Measurements from ENCODE around the gene ELP1. TPM values are rescaled to one million over a fixed set of nuclear protein-coding genes. Genes with fewer than 3 reads are reported as not detected.
"Not testable (repeated sequence)": the region's sequence is repeated elsewhere in the genome, so short reads cannot be mapped to it uniquely, and the experiment has no call there.

Gene ELP1, protein sequence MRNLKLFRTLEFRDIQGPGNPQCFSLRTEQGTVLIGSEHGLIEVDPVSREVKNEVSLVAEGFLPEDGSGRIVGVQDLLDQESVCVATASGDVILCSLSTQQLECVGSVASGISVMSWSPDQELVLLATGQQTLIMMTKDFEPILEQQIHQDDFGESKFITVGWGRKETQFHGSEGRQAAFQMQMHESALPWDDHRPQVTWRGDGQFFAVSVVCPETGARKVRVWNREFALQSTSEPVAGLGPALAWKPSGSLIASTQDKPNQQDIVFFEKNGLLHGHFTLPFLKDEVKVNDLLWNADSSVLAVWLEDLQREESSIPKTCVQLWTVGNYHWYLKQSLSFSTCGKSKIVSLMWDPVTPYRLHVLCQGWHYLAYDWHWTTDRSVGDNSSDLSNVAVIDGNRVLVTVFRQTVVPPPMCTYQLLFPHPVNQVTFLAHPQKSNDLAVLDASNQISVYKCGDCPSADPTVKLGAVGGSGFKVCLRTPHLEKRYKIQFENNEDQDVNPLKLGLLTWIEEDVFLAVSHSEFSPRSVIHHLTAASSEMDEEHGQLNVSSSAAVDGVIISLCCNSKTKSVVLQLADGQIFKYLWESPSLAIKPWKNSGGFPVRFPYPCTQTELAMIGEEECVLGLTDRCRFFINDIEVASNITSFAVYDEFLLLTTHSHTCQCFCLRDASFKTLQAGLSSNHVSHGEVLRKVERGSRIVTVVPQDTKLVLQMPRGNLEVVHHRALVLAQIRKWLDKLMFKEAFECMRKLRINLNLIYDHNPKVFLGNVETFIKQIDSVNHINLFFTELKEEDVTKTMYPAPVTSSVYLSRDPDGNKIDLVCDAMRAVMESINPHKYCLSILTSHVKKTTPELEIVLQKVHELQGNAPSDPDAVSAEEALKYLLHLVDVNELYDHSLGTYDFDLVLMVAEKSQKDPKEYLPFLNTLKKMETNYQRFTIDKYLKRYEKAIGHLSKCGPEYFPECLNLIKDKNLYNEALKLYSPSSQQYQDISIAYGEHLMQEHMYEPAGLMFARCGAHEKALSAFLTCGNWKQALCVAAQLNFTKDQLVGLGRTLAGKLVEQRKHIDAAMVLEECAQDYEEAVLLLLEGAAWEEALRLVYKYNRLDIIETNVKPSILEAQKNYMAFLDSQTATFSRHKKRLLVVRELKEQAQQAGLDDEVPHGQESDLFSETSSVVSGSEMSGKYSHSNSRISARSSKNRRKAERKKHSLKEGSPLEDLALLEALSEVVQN (N-terminal part only)
- total RNA-seq: 10 to 100 TPM; 35.2 to 38.8 TPM
- 10 to 100 TPM; 12.8 to 19.6 (median 12.9) TPM for polyA plus RNA-seq
- total RNA-seq: 134 to 168 (median 153) reads per million in 6 experiments

DNA sequence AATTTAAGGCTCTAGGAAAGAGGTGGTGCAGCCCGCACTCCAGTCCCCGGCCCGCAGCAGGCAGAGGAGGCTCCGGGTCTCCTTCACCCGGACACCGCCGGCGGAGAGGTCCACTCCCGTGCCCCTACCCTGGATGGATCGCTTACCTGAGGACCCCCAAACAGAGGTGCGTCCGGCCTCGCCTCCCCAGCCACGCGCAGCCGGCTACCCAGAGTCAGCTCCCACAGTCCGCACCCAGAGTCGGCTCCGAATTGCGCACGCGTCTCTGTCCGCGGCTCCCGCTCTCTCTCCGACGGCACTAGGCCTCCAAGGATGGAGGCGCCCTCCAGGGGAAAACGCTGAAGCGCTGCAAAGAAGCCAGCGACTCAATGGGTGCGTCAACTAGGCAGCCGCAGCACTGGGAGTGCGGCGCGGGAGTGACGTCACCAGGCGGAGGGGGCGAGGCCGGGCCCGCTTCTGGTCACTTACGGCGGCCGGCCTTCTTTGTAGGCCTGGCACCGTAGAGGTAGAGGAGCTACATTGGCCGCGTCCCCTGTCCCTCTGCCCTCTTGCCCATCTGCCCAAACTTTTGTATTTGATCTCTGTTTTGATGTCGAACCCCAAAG is at the start of gene ELP1:
Gene ELP1, minus strand, starts transcription at position 407 of the 605 bp plus-strand sequence. CDS start 2,978 bp downstream, outside the sequence.
- H3K27me3 Mint-ChIP-seq: no peaks in the 10 kb centered on the region
- ATAC-seq (peak; percentile 85 to 87), DNase-seq (peak; percentile 86 to 95 (median 91))
- H3K27ac Mint-ChIP-seq: peak within 1 kb of the TSS; percentile 94 to 99 (median 98)
- peak within 1 kb of the TSS; percentile 97 to 100 (median 98) for H3K4me3 Mint-ChIP-seq
- peaks cover 0 to 28% (median 4%) of the 10 kb centered on the region in 3 donors for H3K36me3 Mint-ChIP-seq
- H3K9me3 Mint-ChIP-seq: peaks cover 0 to 2% (median 0%) of the 10 kb centered on the region in 9 donors
- POLR2A ChIA-PET: interaction anchor here (0.7 to 1.3 kb wide), 2 partner anchors 9 to 186 kb away, joined by 3 to 9 read pairs; partner anchors contain the start of gene TMEM245
- peaks cover 19 to 47% (median 42%) of the 10 kb centered on the region in 4 donors for H3K4me1 Mint-ChIP-seq

DNA sequence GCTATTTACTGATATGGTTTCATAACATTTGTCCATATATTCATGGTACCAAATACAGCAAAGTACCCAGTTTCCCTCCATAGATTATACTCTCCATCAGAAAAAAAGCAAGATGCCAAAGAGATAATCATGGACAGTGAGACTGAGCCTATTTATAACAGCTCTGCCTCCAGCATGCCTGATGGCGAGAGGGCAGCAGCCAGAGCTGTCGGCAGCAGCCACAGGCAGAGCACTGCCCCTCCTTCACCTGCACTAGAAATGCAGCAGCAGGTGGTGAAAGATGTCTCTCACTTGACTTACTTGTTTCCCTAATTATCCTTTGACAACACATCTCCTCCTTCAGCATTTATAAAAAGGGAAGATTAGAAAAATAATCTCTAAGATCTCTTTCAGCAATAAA is 47.0 kb upstream of the ELP1 start:
- H3K4me1 Mint-ChIP-seq: no peaks in the 10 kb centered on the region
- DNase-seq (no peak), ATAC-seq (no peak)
- no peaks in the 10 kb centered on the region for H3K9me3 Mint-ChIP-seq
- POLR2A ChIA-PET: interaction anchor here (0.6 kb wide), 1 partner anchor 139 kb away, joined by 4 read pairs; the partner anchor contains the start of gene TMEM245
- H3K27ac Mint-ChIP-seq: no peak overlapping the region
- H3K4me3 Mint-ChIP-seq: no peak overlapping the region
- H3K36me3 Mint-ChIP-seq: no peaks in the 10 kb centered on the region
- H3K27me3 Mint-ChIP-seq: no peaks in the 10 kb centered on the region

DNA sequence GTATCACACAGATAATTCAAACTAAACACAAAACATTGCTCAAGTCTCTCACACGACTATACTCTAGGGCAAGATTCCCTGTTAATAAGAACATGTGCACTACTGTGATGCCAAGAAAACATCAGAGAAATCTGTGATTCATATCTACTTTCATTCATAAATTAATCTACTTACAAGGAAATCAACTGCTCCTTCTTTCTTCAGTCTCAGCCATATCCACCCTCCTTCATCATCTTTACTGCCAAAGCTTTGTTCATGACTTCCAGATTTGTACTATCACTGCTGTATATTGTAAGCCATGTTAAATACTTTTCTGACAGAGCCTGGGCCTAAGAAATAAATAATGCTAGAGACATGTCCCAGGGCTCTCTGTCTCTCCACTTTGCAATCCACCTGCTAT is 44.3 kb upstream of the ELP1 start:
- H3K36me3 Mint-ChIP-seq: no peaks in the 10 kb centered on the region
- peak overlapping the region in 1 of 10 donors; percentile 12 for H3K27ac Mint-ChIP-seq
- DNase-seq (no peak), ATAC-seq (no peak)
- no peaks in the 10 kb centered on the region for H3K9me3 Mint-ChIP-seq
- no peaks in the 10 kb centered on the region for H3K27me3 Mint-ChIP-seq
- H3K4me1 Mint-ChIP-seq: no peaks in the 10 kb centered on the region
- POLR2A ChIA-PET: no interaction called here
- H3K4me3 Mint-ChIP-seq: no peak overlapping the region

DNA sequence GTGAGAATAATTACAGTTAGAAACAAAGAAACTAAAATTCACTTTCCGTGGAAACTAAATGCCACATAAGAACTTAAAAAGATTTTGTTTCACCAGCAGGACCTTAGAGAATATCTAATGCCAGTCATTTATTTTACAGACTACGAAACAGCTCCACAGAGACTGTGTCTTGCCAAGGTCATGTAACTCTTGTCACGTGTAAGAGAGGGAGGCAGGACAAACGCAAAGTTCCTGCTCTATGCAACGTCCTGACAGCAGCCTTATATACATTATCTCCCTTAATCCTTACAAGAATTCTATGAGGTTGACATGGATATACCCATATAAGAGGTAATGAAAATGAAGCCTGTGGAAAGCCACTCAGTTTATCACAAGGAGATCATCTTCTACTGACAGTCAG is 40.0 kb upstream of the ELP1 start:
- Mint-ChIP-seq H3K36me3 (peaks cover 0 to 8% (median 5%) of the 10 kb centered on the region in 3 donors), H3K27me3 (no peaks in the 10 kb centered on the region), H3K4me1 (no peaks in the 10 kb centered on the region), H3K27ac (no peak overlapping the region), H3K9me3 (peaks cover 0 to 17% (median 0%) of the 10 kb centered on the region in 9 donors), H3K4me3 (no peak overlapping the region)
- DNase-seq: no peak
- no peak for ATAC-seq
- POLR2A ChIA-PET: no interaction called here

DNA sequence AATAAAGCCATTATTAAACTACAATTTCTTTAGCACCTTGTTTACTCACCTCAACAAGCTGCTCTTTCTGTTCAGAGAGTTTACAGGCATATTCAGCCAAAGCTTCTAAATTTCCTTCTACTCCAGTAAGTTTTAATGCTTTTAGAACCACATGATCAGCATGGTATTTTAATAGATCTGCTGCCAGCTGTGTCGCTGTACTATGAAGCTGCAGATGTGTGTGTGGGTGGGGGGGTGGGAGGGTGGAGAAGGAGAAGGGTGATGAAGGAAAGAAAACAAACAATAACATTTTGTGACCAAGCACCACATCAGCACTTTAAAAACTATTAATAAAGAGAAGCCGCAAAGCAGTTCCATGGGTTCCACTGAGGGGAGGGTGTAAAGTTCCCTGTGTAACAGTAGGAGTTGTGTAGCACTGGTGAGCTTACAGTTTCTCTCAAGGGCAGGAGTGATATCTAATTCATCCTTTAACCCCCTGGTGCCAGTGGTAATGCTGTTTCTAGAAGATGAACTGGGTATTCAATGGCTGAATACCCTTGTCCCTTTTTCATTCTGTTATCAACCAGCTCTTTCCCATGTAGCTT is 38.8 kb upstream of the ELP1 start:
- DNase-seq: no peak
- POLR2A ChIA-PET: no interaction called here
- Mint-ChIP-seq H3K4me1 (no peaks in the 10 kb centered on the region), H3K36me3 (peaks cover 0 to 8% (median 5%) of the 10 kb centered on the region in 3 donors), H3K4me3 (no peak overlapping the region), H3K27ac (no peak overlapping the region), H3K9me3 (peaks cover 0 to 17% (median 0%) of the 10 kb centered on the region in 9 donors), H3K27me3 (no peaks in the 10 kb centered on the region)
- ATAC-seq: no peak

DNA sequence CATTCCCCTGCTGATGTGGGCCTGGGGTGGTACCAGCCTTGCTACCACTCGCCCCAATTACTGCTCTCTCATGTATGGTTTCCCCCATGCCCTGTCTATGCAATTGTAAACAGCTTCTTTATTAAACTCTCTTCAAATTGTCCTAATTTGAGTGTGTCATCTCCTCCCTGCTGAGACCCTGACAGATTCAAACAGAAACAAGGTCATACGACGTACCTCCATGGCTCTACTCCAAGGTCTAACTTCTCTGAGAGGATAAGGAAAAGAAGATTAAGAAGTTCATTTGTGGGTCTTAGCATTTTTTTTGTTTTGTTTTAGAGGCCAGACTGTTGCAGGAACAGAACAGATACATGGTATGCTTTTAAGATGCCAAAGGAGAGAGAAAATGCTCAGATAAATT is 38.3 kb upstream of the ELP1 start:
- no peaks in the 10 kb centered on the region for H3K4me1 Mint-ChIP-seq
- no peak for ATAC-seq
- H3K36me3 Mint-ChIP-seq: peaks cover 0 to 8% (median 5%) of the 10 kb centered on the region in 3 donors
- POLR2A ChIA-PET: no interaction called here
- DNase-seq: no peak
- H3K4me3 Mint-ChIP-seq: no peak overlapping the region
- H3K27me3 Mint-ChIP-seq: no peaks in the 10 kb centered on the region
- H3K27ac Mint-ChIP-seq: no peak overlapping the region
- peaks cover 0 to 17% (median 0%) of the 10 kb centered on the region in 9 donors for H3K9me3 Mint-ChIP-seq

DNA sequence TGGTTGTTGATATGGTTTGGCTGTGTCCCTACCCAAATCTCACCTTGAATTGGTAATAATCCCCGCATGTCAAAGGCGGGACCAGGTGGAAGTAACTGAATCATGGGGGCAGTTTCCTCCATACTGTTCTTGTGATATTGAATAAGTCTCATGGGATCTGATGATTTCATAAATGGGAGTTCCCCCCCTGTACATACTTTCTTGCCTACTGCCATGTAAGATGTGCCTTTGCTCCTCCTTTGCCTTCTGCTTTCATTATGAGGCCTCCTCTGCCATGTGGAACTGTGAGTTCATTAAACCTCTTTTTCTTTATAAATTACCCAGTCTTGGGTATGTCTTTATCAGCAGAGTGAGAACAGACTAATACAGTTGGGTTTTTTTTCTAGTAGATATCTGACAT is 37.5 kb upstream of the ELP1 start:
- peak overlapping the region in 1 of 10 donors; percentile 1 for H3K27ac Mint-ChIP-seq
- H3K4me1 Mint-ChIP-seq: not testable (repeated sequence)

DNA sequence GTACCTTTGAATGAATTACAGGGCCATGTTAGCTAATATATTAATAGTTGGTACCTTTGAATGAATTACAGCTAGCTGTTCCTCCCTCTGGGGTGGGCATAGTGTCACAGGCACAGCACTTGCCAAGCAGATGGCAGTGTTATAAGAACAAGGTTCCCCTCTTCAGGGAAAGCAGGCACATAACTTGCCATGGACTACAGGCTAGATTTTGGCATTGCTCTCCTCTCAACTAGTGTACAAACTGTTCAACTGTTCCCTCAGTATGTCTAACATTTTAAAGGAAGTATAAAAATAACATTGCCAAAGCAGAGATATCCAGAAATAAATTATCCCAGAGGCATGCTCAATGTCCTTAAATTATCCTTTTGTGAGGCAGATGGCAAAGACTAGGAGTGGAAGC is 34.0 kb upstream of the ELP1 start:
- Mint-ChIP-seq H3K4me3 (no peak overlapping the region), H3K36me3 (peaks cover 0 to 8% (median 5%) of the 10 kb centered on the region in 3 donors), H3K9me3 (peaks cover 0 to 17% (median 0%) of the 10 kb centered on the region in 9 donors), H3K27ac (no peak overlapping the region), H3K4me1 (no peaks in the 10 kb centered on the region), H3K27me3 (no peaks in the 10 kb centered on the region)
- POLR2A ChIA-PET: no interaction called here
- ATAC-seq: no peak
- DNase-seq: no peak

More for the DNA sequence above, 37.5 kb upstream of the ELP1 start:
- POLR2A ChIA-PET, H3K36me3 Mint-ChIP-seq, H3K4me3 Mint-ChIP-seq, ATAC-seq, H3K27me3 Mint-ChIP-seq, DNase-seq: not testable (repeated sequence)
- H3K9me3 Mint-ChIP-seq: peaks cover 0 to 17% (median 0%) of the 10 kb centered on the region in 9 donors

DNA sequence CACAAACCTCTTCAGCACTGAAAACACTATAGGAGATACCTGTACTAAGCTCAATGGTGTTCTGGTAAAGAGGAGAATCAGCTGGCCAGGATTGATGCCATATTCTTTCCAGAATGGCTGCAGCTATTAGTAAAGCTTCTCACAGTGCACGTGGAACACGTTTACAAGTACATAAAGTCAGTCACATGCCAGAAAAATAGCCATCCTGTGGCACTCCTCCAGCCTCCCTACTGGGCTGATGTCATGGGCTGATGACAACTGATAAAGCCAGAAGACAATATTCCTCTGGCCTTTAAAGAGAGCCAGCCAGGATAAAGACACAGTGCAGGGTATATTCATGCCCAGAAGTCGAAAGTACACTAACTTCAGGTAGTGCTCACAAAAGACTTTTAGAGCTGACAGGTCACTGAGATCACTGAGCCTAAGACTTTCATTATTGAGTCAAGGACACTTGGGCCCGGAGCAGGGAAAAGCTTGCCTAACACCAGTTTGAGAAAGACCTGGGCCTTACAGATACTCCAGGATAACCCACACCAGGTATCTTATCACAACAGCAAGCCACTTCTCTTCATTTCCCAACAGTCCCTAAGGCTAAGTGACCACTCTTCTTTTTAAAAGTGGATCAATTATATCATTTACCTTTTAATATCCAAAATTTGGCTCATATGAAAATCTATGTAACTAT is 29.7 kb upstream of the ELP1 start:
- Mint-ChIP-seq H3K36me3 (no peaks in the 10 kb centered on the region), H3K4me3 (no peak overlapping the region), H3K4me1 (no peaks in the 10 kb centered on the region), H3K27ac (no peak overlapping the region), H3K27me3 (no peaks in the 10 kb centered on the region), H3K9me3 (no peaks in the 10 kb centered on the region)
- ATAC-seq (no peak), DNase-seq (no peak)
- POLR2A ChIA-PET: interaction anchor here (0.6 kb wide), 1 partner anchor 103 kb away, joined by 6 read pairs; no protein-coding TSS in a partner anchor

DNA sequence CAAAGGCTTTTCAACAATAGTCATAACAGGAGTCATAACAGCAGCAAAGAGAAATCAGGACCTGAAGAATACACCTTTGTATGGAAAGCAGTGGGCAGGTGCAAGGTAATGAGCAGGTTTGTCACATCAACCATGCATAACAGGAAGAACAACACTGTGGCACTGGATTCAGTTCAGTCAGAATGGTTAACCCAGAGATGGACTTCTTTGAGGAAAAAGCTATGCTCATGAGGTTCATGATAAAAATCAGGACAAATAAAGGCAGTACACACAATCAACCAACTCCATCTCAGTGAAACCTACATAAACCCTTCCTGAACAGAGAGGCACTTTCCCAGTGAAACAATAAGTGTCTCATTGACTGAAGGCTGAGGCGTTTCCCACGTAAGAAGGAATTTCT is 27.2 kb upstream of the ELP1 start:
- POLR2A ChIA-PET: no interaction called here
- Mint-ChIP-seq H3K36me3 (no peaks in the 10 kb centered on the region), H3K4me1 (no peaks in the 10 kb centered on the region), H3K27ac (no peak overlapping the region), H3K27me3 (peaks cover 0 to 1% (median 0%) of the 10 kb centered on the region in 5 donors), H3K9me3 (no peaks in the 10 kb centered on the region), H3K4me3 (no peak overlapping the region)
- no peak for ATAC-seq
- no peak for DNase-seq

DNA sequence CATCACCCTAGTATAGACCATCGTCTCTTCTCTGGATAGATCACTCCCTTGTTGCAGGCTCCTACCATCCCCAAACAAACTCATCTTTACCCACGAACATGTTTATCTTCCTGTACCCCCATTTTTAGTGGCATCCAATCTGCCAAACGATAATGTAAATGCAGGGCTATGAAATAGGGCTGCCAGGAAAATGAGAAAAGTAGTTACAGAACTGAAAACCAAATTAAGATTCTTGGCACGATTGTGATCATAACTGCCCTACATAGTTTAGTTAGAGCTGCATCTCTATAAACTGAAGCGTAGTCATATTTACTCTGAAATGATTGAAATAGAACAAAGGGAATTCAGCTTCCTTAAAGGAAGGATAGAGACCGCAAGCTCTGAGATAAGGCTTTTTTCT is 26.4 kb upstream of the ELP1 start:
- DNase-seq: no peak
- Mint-ChIP-seq H3K9me3 (no peaks in the 10 kb centered on the region), H3K4me1 (no peaks in the 10 kb centered on the region), H3K4me3 (no peak overlapping the region), H3K36me3 (no peaks in the 10 kb centered on the region), H3K27ac (no peak overlapping the region), H3K27me3 (peaks cover 0 to 1% (median 0%) of the 10 kb centered on the region in 5 donors)
- POLR2A ChIA-PET: no interaction called here
- ATAC-seq: no peak

All from naive thymus-derived CD8-positive, alpha-beta T cell (primary cell).